T-helper 1 cell treated with Interleukin-12 subunit alpha and Interleukin-12 subunit beta and Interleukin-4 antibody, amounts not matched to agents 30 μg/mL and 1 μg/mL, for 36 hours (primary cell): ENCODE data around the gene SPTBN4.
"Not testable (repeated sequence)": the region's sequence is repeated elsewhere in the genome, so short reads cannot be mapped to it uniquely, and the experiment has no call there.

Experiments
- H3K27ac Mint-ChIP-seq: one replicate; pipeline ENCODE4 v1.8.0; 2021; ENCODE audit warnings: mild to moderate bottlenecking, mixed read lengths
- H3K27me3 Mint-ChIP-seq: one replicate; pipeline ENCODE4 v1.8.0; 2021; ENCODE audit warnings: low read depth, mixed read lengths
- H3K36me3 Mint-ChIP-seq: one replicate; pipeline ENCODE4 v1.8.0; 2021; ENCODE audit warnings: low read depth, mixed read lengths
- H3K4me1 Mint-ChIP-seq: one replicate; pipeline ENCODE4 v1.8.0; 2021; ENCODE audit warnings: low read depth, mixed read lengths
- H3K4me3 Mint-ChIP-seq: one replicate; pipeline ENCODE4 v1.8.0; 2021; ENCODE audit warnings: mild to moderate bottlenecking, moderate library complexity, mixed read lengths
- H3K9me3 Mint-ChIP-seq: one replicate; pipeline ENCODE4 v1.8.0; 2021; ENCODE audit warnings: mixed read lengths

The SPTBN4 gene

GRCh38 chr19:40519352-40520322, 52.8 kb downstream of the SPTBN4 start:
- no peaks in the 10 kb centered on the region for H3K36me3 Mint-ChIP-seq
- H3K27me3 Mint-ChIP-seq, result peaks cover 28% of the 10 kb centered on the region
- H3K4me3 Mint-ChIP-seq, result no peak overlapping the region
- H3K27ac Mint-ChIP-seq, result no peak overlapping the region
- no peaks in the 10 kb centered on the region for H3K9me3 Mint-ChIP-seq
- H3K4me1 Mint-ChIP-seq, result no peaks in the 10 kb centered on the region

GRCh38 chr19:40521276-40521675, 54.5 kb downstream of the SPTBN4 start:
- H3K4me3 Mint-ChIP-seq, result no peak overlapping the region
- no peak overlapping the region for H3K27ac Mint-ChIP-seq
- H3K27me3 Mint-ChIP-seq, result peaks cover 33% of the 10 kb centered on the region
- no peaks in the 10 kb centered on the region for H3K4me1 Mint-ChIP-seq
- H3K36me3 Mint-ChIP-seq, result no peaks in the 10 kb centered on the region
- H3K9me3 Mint-ChIP-seq, result no peaks in the 10 kb centered on the region

GRCh38 chr19:40521900-40522299, 55.1 kb downstream of the SPTBN4 start:
- not testable (repeated sequence) for H3K9me3 Mint-ChIP-seq, H3K4me1 Mint-ChIP-seq, H3K36me3 Mint-ChIP-seq, H3K4me3 Mint-ChIP-seq, H3K27ac Mint-ChIP-seq
- H3K27me3 Mint-ChIP-seq, result peaks cover 30% of the 10 kb centered on the region

- H3K9me3 Mint-ChIP-seq, result no peaks in the 10 kb centered on the region
- peaks cover 2% of the 10 kb centered on the region for H3K4me1 Mint-ChIP-seq
- H3K4me3 Mint-ChIP-seq, result no peak overlapping the region
- no peaks in the 10 kb centered on the region for H3K36me3 Mint-ChIP-seq
- H3K27ac Mint-ChIP-seq, result no peak overlapping the region
- peaks cover 27% of the 10 kb centered on the region for H3K27me3 Mint-ChIP-seq
These were observed 56.7 kb downstream of the SPTBN4 start for GRCh38 chr19:40523322-40524047.

- Mint-ChIP-seq H3K4me3 (no peak overlapping the region), H3K27me3 (peaks cover 28% of the 10 kb centered on the region), H3K4me1 (peaks cover 4% of the 10 kb centered on the region), H3K27ac (no peak overlapping the region), H3K9me3 (no peaks in the 10 kb centered on the region), H3K36me3 (no peaks in the 10 kb centered on the region)
These were observed 57.3 kb downstream of the SPTBN4 start for GRCh38 chr19:40524133-40524549.

- H3K36me3 Mint-ChIP-seq, result no peaks in the 10 kb centered on the region
- H3K27ac Mint-ChIP-seq, result no peak overlapping the region
- H3K4me1 Mint-ChIP-seq, result peaks cover 7% of the 10 kb centered on the region
- no peak overlapping the region for H3K4me3 Mint-ChIP-seq
- peaks cover 28% of the 10 kb centered on the region for H3K27me3 Mint-ChIP-seq
- no peaks in the 10 kb centered on the region for H3K9me3 Mint-ChIP-seq
These were observed 57.9 kb downstream of the SPTBN4 start for GRCh38 chr19:40524655-40525054.

- no peak overlapping the region for H3K4me3 Mint-ChIP-seq
- H3K27ac Mint-ChIP-seq, result no peak overlapping the region
These were observed 58.6 kb downstream of the SPTBN4 start for GRCh38 chr19:40525234-40526051.

GRCh38 chr19:40528078-40528477, 61.3 kb downstream of the SPTBN4 start:
- H3K27me3 Mint-ChIP-seq, result peaks cover 38% of the 10 kb centered on the region
- peaks cover 13% of the 10 kb centered on the region for H3K4me1 Mint-ChIP-seq
- no peak overlapping the region for H3K4me3 Mint-ChIP-seq
- H3K9me3 Mint-ChIP-seq, result no peaks in the 10 kb centered on the region
- no peak overlapping the region for H3K27ac Mint-ChIP-seq
- no peaks in the 10 kb centered on the region for H3K36me3 Mint-ChIP-seq

More at GRCh38 chr19:40525234-40526051, 58.6 kb downstream of the SPTBN4 start:
- Mint-ChIP-seq H3K27me3 (peaks cover 26% of the 10 kb centered on the region), H3K36me3 (no peaks in the 10 kb centered on the region), H3K4me1 (peaks cover 9% of the 10 kb centered on the region), H3K9me3 (no peaks in the 10 kb centered on the region)

- H3K9me3 Mint-ChIP-seq, result no peaks in the 10 kb centered on the region
- no peaks in the 10 kb centered on the region for H3K36me3 Mint-ChIP-seq
- no peak overlapping the region for H3K4me3 Mint-ChIP-seq
- H3K27me3 Mint-ChIP-seq, result peaks cover 41% of the 10 kb centered on the region
- H3K4me1 Mint-ChIP-seq, result peaks cover 13% of the 10 kb centered on the region
- H3K27ac Mint-ChIP-seq, result peak overlapping the region; percentile 4
These were observed 61.8 kb downstream of the SPTBN4 start for GRCh38 chr19:40528533-40529092.

- peak overlapping the region; percentile 84 for H3K4me3 Mint-ChIP-seq
- H3K27me3 Mint-ChIP-seq, result peaks cover 44% of the 10 kb centered on the region
- peaks cover 13% of the 10 kb centered on the region for H3K4me1 Mint-ChIP-seq
These were observed 62.5 kb downstream of the SPTBN4 start for GRCh38 chr19:40529093-40529954.

GRCh38 chr19:40530091-40530901, 63.5 kb downstream of the SPTBN4 start:
- Mint-ChIP-seq H3K4me3 (no peak overlapping the region), H3K9me3 (no peaks in the 10 kb centered on the region), H3K27me3 (peaks cover 36% of the 10 kb centered on the region), H3K27ac (no peak overlapping the region), H3K4me1 (peaks cover 13% of the 10 kb centered on the region), H3K36me3 (no peaks in the 10 kb centered on the region)

More at GRCh38 chr19:40529093-40529954, 62.5 kb downstream of the SPTBN4 start:
- Mint-ChIP-seq H3K36me3 (no peaks in the 10 kb centered on the region), H3K27ac (peak overlapping the region; percentile 56), H3K9me3 (no peaks in the 10 kb centered on the region)

- Mint-ChIP-seq H3K27me3 (peaks cover 32% of the 10 kb centered on the region), H3K36me3 (no peaks in the 10 kb centered on the region)
These were observed 66.7 kb downstream of the SPTBN4 start for GRCh38 chr19:40533508-40533907.

GRCh38 chr19:40534148-40534547, 67.3 kb downstream of the SPTBN4 start:
- Mint-ChIP-seq H3K4me1 (peaks cover 9% of the 10 kb centered on the region), H3K36me3 (no peaks in the 10 kb centered on the region), H3K9me3 (no peaks in the 10 kb centered on the region), H3K4me3 (no peak overlapping the region), H3K27ac (no peak overlapping the region), H3K27me3 (peaks cover 29% of the 10 kb centered on the region)

More at GRCh38 chr19:40533508-40533907, 66.7 kb downstream of the SPTBN4 start:
- peaks cover 10% of the 10 kb centered on the region for H3K4me1 Mint-ChIP-seq
- no peak overlapping the region for H3K27ac Mint-ChIP-seq
- no peak overlapping the region for H3K4me3 Mint-ChIP-seq
- no peaks in the 10 kb centered on the region for H3K9me3 Mint-ChIP-seq
